GM12874 (cell line): ENCODE data around the gene UCN.

ENCODE experiments used
- TF ChIP-seq, protein P1 (sequence below): IDR thresholded peaks from 2 replicates; pipeline ENCODE4 v1.5.1; 2011; ENCODE audit warnings: low read depth, mild to moderate bottlenecking, control low read depth, low read length, moderate library complexity; ENCODE audit not compliant: insufficient read depth

UCN gene

DNA sequence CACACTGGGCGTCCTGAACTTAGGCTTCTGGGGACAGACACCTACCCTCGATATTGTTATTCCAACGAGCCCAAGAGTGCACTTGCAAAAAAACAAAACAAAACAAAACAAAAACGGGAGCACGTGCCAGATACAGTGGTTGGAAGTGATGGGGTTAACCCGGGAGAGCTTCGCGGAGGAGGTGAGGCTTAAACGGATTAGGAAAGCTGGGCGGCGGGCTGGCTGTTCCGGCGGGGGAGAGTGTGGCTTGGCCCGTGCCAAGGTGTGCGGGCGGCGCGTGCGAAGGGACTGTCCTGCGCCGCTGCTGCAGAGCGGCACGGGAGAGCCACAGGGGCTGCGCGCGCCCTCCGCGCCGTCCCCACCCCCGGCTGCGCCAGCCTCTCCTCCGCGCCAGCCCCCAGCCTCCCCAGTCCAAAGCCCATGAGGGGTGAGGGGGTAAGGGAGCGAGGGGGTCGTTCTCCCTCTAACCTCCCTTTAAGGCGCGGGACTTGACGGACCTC is 43.9 kb downstream of the UCN start:
- TF ChIP-seq, protein P1, sequence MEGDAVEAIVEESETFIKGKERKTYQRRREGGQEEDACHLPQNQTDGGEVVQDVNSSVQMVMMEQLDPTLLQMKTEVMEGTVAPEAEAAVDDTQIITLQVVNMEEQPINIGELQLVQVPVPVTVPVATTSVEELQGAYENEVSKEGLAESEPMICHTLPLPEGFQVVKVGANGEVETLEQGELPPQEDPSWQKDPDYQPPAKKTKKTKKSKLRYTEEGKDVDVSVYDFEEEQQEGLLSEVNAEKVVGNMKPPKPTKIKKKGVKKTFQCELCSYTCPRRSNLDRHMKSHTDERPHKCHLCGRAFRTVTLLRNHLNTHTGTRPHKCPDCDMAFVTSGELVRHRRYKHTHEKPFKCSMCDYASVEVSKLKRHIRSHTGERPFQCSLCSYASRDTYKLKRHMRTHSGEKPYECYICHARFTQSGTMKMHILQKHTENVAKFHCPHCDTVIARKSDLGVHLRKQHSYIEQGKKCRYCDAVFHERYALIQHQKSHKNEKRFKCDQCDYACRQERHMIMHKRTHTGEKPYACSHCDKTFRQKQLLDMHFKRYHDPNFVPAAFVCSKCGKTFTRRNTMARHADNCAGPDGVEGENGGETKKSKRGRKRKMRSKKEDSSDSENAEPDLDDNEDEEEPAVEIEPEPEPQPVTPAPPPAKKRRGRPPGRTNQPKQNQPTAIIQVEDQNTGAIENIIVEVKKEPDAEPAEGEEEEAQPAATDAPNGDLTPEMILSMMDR: no peak

DNA sequence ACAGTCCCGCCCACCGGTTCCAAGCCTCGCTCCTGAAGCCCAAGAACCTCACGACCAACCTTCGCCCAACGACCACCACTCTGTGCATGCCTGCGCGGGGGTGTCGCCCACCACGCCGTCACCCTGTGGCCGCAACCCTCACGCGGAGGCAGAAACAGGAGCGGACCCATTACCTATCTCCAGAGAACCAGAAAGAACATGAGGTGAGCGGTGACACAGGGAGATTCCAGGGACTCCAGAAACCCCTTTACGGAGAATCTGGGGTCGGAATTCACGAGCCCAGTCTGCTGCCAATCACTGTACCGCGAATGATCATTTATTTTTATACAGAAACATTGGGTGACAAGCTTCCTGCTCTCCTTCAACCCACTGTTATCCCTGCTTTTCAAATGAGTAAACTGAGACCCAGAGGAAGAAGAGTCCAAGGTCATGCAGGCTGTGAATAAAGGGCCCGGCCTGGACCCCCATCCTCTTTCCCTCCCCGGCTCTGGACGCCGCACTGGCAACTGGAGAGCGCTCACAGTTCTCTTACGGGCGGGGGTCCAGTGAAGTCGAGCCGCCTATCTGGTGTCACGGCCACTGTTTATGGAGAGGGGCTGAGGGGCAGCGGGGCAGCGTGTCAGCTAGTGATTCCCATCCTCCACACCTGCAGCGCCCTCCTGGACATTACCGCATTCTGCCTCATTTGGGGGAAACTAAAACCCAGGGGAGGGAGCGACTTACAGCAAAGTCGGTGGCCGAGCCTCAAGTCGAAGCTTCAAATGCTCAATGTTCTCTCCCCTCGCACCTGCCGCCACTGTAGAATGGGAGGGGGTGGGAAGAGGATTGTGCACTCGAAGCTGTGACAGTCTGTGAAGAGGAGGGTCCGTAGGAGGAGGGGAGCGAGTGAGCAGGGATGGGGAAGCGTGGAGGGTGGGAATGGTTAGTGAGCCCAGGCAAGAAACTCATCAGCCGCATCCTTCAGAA is 44.7 kb downstream of the UCN start:
- TF ChIP-seq, protein P1: no peak

DNA sequence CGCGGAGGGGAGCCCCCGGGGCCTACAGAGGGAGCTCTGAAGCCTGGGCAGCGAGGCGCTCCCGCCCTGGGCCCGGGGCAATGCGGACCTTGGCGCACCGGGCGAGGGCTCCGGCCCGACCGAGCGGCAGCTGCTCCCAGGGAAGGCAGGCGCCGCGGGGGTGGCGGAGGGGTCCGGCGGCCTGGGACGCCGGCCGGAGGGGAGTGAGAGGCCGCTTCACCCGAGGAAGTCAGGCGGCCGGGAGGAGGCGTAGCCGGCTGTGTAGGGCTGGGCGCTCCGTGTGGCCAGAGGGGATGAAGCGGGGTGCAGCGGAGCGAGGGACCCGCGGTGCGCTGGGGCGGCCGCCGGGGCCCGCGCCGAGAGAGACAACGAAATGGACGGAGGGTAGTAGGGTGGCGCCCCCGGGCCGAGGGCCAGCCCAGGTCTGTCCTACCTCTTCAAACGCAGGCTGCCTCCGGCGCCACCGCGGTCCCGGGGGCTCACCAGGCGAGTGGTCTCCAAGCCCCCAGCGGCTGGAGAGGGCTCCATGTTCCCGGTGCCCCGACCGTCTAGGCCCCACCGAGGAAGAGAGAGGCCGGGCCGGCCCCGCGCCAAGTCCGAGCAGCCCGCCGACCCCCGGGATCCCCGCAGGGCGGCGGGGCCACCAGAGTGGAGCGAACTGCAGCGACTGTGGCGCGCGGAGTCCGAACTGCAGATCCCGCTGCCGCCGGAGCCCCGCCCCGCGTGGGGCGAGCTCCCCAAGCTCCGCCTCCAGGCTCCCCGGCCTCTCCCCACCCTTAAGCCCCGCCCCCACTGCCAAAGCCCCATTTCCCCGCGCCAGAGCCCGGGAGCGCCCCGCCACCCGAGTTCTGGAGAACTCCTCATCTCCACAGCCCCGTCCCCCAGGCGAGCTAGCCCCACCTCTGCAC is 45.6 kb downstream of the UCN start, which contains the start of gene SLC30A3:
Gene SLC30A3, minus strand, starts transcription at position 669 of the 908 bp plus-strand sequence. Its CDS starts 141 bp downstream, at position 528.
- TF ChIP-seq, protein P1: peak; percentile 7; the same call in 1 of the 2 replicates

DNA sequence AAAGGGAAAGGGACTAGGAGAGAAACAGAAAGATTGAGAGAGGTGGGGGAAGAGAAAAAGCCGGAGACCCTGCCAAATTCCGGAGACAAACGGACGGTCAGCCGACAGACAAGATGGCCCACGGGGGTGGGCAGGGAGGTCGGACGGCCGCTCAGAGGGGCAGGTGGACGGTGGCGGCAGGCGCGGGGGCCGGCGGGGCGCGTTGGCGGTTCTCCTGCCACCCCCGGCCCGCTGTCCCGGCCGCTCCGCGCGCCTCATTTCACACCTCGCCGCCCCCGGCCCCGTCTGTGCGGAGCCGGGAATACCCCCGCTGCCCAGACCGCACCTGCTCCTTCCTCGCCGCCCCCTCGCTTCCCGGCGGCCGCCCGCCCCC is 46.3 kb downstream of the UCN start:
- TF ChIP-seq, protein P1: no peak

DNA sequence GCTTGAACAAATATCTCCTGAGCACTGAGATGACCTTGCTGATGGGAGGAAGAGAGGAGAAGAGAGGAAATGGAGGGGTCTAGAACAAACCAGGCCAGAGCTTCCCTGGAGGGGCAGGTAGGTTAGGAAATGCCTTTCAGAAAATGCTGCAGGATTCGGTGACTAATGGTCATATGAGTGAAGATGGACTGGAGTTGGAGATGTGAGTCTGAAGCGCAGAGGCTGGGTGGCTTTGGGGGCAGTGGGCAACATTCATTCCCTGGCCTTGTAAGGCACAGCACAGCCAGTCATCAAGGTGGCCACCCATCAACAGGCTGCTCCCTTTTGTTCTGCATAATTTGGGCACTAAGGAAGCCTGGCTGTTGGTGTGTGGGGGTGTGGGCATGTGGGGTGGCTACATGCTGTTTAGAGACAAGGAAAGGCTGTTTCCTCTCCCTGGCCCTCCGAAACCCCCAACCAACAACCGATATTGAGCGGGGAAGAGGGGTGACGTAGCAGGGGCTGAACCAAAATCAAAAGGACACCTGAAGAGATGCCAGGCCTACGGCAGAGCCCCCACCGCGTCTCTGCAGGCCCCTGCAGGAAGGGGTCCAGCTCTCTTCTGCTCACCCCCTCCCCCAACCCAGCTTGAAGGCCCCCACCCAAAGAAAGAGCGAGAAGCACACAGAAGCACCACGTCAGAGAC is 46.9 kb downstream of the UCN start:
- TF ChIP-seq, protein P1: no peak

DNA sequence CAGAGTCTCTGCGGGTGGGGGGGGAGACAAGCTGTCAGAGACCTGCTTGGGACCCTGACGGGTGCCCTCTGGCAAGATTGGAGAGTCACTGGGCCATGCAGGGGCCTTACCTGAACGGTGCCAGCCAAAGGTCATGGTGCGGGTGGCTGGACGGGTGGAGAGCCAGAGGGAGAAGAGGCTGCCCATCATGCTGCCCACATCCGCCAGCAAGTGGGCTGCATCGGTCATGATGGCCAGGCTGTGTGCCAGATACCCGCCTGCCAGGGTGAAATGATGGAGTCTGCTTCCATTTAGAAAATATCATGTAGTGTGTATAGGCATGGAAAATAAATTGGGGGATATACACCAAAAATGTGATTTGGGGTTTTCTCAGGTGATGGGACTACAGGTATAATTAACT is 50.2 kb downstream of the UCN start:
- TF ChIP-seq, protein P1: no peak
